Type B pancreatic cell (in vitro differentiated cells): Measurements from ENCODE around the gene YWHAG. TPM values are rescaled to one million over a fixed set of nuclear protein-coding genes. Genes with fewer than 3 reads are reported as not detected.

Experiments used
- DNase-seq: peaks from one replicate; pipeline ENCODE4 v3.0.0; 2021; ENCODE audit warnings: mixed read lengths; ENCODE audit not compliant: unreplicated experiment; ENCODE audit errors: extremely low spot score
- H3K27ac Mint-ChIP-seq: 2 replicates; pipeline ENCODE4 v1.8.0; 2021; ENCODE audit warnings: mild to moderate bottlenecking, mixed read lengths
- H3K27me3 Mint-ChIP-seq: 2 replicates; pipeline ENCODE4 v1.8.0; 2021; ENCODE audit warnings: mixed read lengths
- H3K36me3 Mint-ChIP-seq: 2 replicates; pipeline ENCODE4 v1.8.0; 2021; ENCODE audit warnings: mixed read lengths
- H3K4me1 Mint-ChIP-seq: one replicate; pipeline ENCODE4 v1.8.0; 2021; ENCODE audit warnings: mixed read lengths; ENCODE audit not compliant: unreplicated experiment
- H3K4me3 Mint-ChIP-seq: 2 replicates; pipeline ENCODE4 v1.8.0; 2021; ENCODE audit warnings: mild to moderate bottlenecking, mixed read lengths
- H3K9me3 Mint-ChIP-seq: 2 replicates; pipeline ENCODE4 v1.8.0; 2021; ENCODE audit warnings: mixed read lengths
- total RNA-seq: library from RNA; stranded (reverse); gene quantifications from 2 replicates; pipeline ENCODE4 v1.2.1, GENCODE V29; 2021; ENCODE audit warnings: low replicate concordance
- TF ChIP-seq, protein P1 (sequence below): fragments of 200-600 bp; sonication (generic); conservative IDR thresholded peaks from 2 replicates; pipeline ENCODE4 v1.5.0; 2021; ENCODE audit warnings: antibody characterized with exemption, mild to moderate bottlenecking

The YWHAG gene
- total RNA-seq, 1 donor from 2014 or later = 140 TPM

DNA sequence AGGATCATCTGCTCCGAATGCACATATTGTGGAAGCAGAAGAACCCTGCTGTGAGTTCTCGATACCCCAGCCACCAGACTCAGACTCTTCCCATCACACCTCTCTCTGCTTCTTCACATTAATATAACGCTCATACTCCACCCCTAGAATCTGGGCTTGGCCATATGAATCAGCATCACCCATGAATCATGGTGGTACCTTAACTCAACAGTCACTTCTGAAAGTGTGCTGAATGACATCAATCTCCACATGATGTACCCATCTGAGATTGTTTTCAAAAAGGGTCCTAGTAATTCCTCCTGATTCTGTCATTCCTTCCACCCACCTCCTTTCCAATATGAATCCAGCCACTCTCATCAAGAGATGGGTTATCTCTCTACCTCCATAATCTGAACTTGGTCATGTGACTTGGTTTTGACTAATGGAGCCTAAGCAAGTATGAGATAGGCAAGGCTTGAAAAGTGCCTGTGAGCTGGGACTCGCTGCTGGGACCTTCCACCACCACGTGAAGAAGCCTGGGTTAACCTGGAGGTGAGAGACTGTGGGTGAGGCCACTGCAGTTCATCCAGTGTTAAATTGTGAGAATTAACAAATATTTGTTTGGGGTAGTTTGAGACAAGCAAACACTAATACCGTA is 15.4 kb downstream of the YWHAG start:
- DNase-seq = no peak
- Mint-ChIP-seq H3K27ac (no peak overlapping the region), H3K4me3 (no peak overlapping the region), H3K9me3 (peaks cover 7% of the 10 kb centered on the region), H3K27me3 (no peaks in the 10 kb centered on the region), H3K36me3 (peaks cover 67% of the 10 kb centered on the region), H3K4me1 (peaks cover 43% of the 10 kb centered on the region)
- TF ChIP-seq, protein P1, sequence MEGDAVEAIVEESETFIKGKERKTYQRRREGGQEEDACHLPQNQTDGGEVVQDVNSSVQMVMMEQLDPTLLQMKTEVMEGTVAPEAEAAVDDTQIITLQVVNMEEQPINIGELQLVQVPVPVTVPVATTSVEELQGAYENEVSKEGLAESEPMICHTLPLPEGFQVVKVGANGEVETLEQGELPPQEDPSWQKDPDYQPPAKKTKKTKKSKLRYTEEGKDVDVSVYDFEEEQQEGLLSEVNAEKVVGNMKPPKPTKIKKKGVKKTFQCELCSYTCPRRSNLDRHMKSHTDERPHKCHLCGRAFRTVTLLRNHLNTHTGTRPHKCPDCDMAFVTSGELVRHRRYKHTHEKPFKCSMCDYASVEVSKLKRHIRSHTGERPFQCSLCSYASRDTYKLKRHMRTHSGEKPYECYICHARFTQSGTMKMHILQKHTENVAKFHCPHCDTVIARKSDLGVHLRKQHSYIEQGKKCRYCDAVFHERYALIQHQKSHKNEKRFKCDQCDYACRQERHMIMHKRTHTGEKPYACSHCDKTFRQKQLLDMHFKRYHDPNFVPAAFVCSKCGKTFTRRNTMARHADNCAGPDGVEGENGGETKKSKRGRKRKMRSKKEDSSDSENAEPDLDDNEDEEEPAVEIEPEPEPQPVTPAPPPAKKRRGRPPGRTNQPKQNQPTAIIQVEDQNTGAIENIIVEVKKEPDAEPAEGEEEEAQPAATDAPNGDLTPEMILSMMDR = no peak

DNA sequence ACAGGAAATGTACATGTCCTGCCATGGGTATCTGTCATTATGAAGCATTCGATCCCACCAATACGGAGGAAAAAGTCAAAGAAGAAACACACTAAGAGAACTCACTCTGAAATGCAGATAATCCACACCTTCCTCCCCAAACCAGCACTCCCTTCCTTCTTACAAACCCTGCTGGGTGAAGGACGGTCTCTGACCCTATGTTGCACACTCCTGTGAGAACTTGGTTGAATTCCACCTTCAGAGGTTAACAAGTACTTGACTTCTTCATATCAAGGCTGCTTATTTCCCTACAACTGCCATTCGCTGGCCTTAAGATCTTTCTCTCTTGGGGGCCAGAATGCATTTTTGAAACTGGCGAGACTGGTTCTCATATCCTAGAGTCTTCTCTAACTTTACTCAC is 16.6 kb downstream of the YWHAG start:
- no peak overlapping the region for H3K4me3 Mint-ChIP-seq
- H3K36me3 Mint-ChIP-seq = peaks cover 69% of the 10 kb centered on the region
- peaks cover 45% of the 10 kb centered on the region for H3K4me1 Mint-ChIP-seq
- peak overlapping the region; percentile 60 for H3K27ac Mint-ChIP-seq
- H3K27me3 Mint-ChIP-seq = no peaks in the 10 kb centered on the region
- TF ChIP-seq, protein P1 = no peak
- peaks cover 7% of the 10 kb centered on the region for H3K9me3 Mint-ChIP-seq
- no peak for DNase-seq

DNA sequence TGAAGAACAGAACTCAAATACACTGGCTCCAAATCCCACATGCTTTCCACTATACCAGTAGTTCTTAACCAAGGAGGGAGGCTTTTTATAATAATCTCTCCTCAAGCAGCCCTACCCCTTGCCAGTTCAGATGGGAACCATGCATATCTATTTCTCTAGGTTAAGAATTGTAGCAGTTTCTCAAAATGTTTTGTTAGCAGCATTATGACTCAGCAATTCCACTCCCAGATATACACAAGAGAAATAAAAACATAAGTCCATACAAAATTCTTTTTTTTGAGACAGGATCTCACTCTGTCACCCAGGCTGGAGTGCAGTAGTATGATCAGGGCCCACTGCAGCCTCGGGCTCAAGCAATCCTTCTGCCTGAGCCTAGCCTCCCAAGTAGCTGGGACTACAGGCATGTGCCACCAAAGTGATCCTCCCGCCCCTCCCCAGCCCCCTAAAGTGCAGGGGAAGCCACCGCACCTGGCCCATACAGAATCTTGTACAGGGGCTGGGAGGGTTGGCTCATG is 18.1 kb downstream of the YWHAG start:
- DNase-seq = no peak
- Mint-ChIP-seq H3K27ac (peak overlapping the region; percentile 49), H3K4me1 (peaks cover 42% of the 10 kb centered on the region), H3K27me3 (no peaks in the 10 kb centered on the region), H3K9me3 (peaks cover 7% of the 10 kb centered on the region), H3K4me3 (no peak overlapping the region), H3K36me3 (peaks cover 58% of the 10 kb centered on the region)
- TF ChIP-seq, protein P1 = no peak

DNA sequence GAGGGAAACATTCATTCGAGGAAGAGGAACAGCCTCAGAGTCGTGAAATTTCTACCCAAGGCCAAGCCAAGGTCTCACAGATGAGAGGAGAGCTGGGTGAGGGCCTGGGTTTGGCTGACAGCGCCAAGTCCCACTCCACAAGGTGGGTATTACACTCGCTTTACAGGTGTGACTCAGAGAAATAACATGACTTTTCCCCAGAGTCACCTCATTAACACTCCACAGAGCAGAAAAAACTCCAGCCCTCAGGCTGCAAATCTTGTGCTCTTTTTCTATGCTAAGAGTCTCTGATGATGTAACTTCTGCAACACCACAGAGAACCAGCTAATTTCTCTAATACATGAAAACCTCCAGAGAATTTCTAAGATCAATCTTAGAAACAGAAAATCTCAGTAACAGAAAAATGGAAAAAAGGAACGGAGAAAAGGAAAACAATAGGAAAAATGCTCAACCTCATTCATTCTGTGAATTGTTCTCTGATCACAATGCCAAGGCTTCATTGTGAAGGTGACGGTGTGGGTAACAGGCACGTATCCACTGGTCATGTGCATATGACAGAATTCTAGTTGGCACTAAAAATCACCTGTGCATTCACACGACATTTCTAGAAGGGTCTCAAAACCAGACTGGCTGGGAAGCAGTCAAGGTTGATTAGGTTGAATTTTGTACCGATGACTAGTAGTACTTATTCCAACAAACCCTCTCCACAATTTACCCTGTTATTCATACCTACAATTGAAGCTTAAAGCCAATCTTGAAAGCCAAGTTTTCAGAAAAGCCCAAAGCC is 20.3 kb downstream of the YWHAG start:
- TF ChIP-seq, protein P1 = no peak
- peak overlapping the region; percentile 12 for H3K27ac Mint-ChIP-seq
- peaks cover 49% of the 10 kb centered on the region for H3K36me3 Mint-ChIP-seq
- peaks cover 45% of the 10 kb centered on the region for H3K4me1 Mint-ChIP-seq
- DNase-seq = no peak
- H3K27me3 Mint-ChIP-seq = no peaks in the 10 kb centered on the region
- H3K4me3 Mint-ChIP-seq = no peak overlapping the region
- H3K9me3 Mint-ChIP-seq = peaks cover 7% of the 10 kb centered on the region

DNA sequence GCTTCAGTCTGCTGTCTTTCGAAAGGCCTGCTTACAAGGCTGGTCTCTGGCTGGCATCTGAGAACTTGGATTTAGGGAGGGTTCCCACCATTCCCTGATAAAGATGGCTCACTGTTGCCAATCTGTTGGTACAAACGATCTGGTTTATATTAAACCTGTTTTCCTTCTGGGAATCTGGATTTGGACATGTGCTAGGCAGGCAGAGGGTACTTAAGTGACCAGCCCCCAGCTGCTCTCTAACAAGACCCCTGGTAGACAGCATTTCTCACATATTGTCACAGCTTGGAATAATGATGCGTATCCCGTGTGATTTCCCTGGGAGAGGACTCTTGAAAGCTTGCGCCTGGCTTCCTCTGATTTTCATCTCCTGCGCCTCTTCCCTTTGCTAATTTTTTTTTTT is 21.6 kb downstream of the YWHAG start:
- Mint-ChIP-seq H3K36me3 (peaks cover 44% of the 10 kb centered on the region), H3K27me3 (no peaks in the 10 kb centered on the region), H3K27ac (no peak overlapping the region), H3K9me3 (peaks cover 7% of the 10 kb centered on the region), H3K4me1 (peaks cover 46% of the 10 kb centered on the region), H3K4me3 (no peak overlapping the region)
- TF ChIP-seq, protein P1 = no peak
- DNase-seq = no peak
